Measurements from ENCODE around the gene SLIT3. TPM values are rescaled to one million over a fixed set of nuclear protein-coding genes. Genes with fewer than 3 reads are reported as not detected.

The SLIT3 gene
- total and polyA plus RNA-seq, 9 of the 15 experiments (the other 6 are each of a cell fraction or from before 2014, with no cell fraction given), result 0.01 to 0.04 TPM; not detected in 7

GRCh38 chr5:169307646-169308045 lies 6.7 kb upstream of the SLIT3 start:
- in situ Hi-C loops (cut with MboI) (loop anchor here (10.0 kb wide), 1 partner anchor 323 kb away; no protein-coding TSS in a partner anchor), intact Hi-C loops (cut with micrococcal nuclease) (no loop called here)
- FAIRE-seq (no peak), DNase-seq (ENCODE audit: extremely low read depth in 1 of 4, low spot score in 3 of 4) (no peak), ATAC-seq (no peak)
- H4K20me1 ChIP-seq (replicated peaks; ENCODE audit: control insufficient read depth, insufficient read depth, low read length), result no peaks in the 10 kb centered on the region; the same call in none of the 2 replicates
- H2AFZ ChIP-seq (ENCODE audit: low read depth, low read length), result no peak overlapping the region
- H3K27ac ChIP-seq (ENCODE audit: extremely low read depth, low read depth, low read length), result no peak overlapping the region
- 0% methylated on average over 2 of the region's 2 CpGs for WGBS (ENCODE audit: insufficient coverage, low coverage, missing lambda C conversion rate)
- no peaks in the 10 kb centered on the region for H3K79me2 ChIP-seq (ENCODE audit: control insufficient read depth, insufficient read depth, low read length)
- H3K9ac ChIP-seq (ENCODE audit: insufficient read depth in 1 of 2, low read depth in 2 of 2, low read length in 2 of 2), result no peak overlapping the region
- CTCF ChIA-PET (ENCODE audit: low intra/inter-chr PET ratio), result no interaction called here
- no peaks in the 10 kb centered on the region for H3K9me3 ChIP-seq (replicated peaks; ENCODE audit: control insufficient read depth, insufficient read depth, low read depth, low read length)
- no peaks in the 10 kb centered on the region for H3K27me3 ChIP-seq (ENCODE audit: control insufficient read depth in 2 of 2, insufficient read depth in 2 of 2, low read length in 2 of 2)
- no peaks in the 10 kb centered on the region for H3K4me1 ChIP-seq (replicated peaks in 1 of 2; ENCODE audit: control insufficient read depth in 2 of 2, insufficient read depth in 2 of 2, low read length in 2 of 2)
- no peak overlapping the region for H3K4me3 ChIP-seq
- POLR2A ChIA-PET, result no interaction called here
- no peaks in the 10 kb centered on the region for H3K36me3 ChIP-seq (ENCODE audit: control insufficient read depth, insufficient read depth, low read length)
- TF ChIP-seq SPI1 (IDR thresholded peaks at IDR 0.05; ENCODE audit: borderline replicate concordance, low read depth, low read length), result no peak
- no peak for TF ChIP-seq ZNF407 (IDR thresholded peaks at IDR 0.05; ENCODE audit: low read depth)
- no peak for TF ChIP-seq HEY1 (CRISPR knock-in tag; IDR thresholded peaks at IDR 0.05; ENCODE audit: borderline replicate concordance)
- TF ChIP-seq KDM5B (IDR thresholded peaks at IDR 0.05; ENCODE audit: insufficient replicate concordance, low read depth, low read length), result no peak
- H3K9me1 ChIP-seq (ENCODE audit: control insufficient read depth, insufficient read depth, low read length), result no peaks in the 10 kb centered on the region
- H3K4me2 ChIP-seq (ENCODE audit: insufficient read depth, low read length), result no peak overlapping the region
- BruUV-seq (replicated peaks), result no TSS peak
